ENCODE data around the gene SYNPO2.

Gene SYNPO2

DNA sequence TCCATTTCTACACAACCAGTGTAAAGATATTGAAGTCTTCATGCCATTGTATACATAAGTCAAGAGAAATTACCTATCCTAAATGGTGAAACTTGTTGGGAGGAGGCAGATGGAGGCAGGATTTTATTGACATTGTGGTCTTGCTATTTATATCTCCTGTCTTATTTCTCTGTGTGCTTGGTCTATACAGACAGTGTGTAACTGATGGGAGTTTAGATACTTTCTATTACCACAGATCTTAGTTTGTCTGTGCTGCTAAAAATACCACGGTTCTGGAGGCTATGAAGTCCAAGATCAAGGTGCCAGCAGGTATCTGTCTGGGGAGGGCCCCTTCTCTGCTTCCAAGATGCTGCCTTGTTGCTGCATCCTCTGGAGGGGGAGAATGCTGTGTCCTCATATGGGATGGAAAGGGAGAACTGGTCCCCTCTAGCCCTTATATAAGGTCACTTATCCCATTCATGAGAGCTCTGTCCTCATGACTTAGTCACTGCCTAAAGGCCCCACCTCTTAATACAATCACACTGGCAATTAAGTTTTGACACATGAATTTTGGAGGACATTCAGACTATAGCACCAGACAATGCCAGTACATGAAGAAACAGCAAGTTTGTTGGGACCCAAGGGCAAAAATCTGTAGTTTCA lies 62.4 kb downstream of the SYNPO2 start:
- no peak overlapping the region for H3K4me3 Mint-ChIP-seq
- TF ChIP-seq, protein P1, sequence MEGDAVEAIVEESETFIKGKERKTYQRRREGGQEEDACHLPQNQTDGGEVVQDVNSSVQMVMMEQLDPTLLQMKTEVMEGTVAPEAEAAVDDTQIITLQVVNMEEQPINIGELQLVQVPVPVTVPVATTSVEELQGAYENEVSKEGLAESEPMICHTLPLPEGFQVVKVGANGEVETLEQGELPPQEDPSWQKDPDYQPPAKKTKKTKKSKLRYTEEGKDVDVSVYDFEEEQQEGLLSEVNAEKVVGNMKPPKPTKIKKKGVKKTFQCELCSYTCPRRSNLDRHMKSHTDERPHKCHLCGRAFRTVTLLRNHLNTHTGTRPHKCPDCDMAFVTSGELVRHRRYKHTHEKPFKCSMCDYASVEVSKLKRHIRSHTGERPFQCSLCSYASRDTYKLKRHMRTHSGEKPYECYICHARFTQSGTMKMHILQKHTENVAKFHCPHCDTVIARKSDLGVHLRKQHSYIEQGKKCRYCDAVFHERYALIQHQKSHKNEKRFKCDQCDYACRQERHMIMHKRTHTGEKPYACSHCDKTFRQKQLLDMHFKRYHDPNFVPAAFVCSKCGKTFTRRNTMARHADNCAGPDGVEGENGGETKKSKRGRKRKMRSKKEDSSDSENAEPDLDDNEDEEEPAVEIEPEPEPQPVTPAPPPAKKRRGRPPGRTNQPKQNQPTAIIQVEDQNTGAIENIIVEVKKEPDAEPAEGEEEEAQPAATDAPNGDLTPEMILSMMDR (IDR thresholded peaks at IDR 0.05): no peak
- peaks cover 3% of the 10 kb centered on the region for H3K27me3 Mint-ChIP-seq (ENCODE audit: low read depth, poor library complexity)
- H3K4me1 Mint-ChIP-seq: no peaks in the 10 kb centered on the region
- no peaks in the 10 kb centered on the region for H3K9me3 Mint-ChIP-seq
- no peak for DNase-seq
- H3K27ac Mint-ChIP-seq: no peak overlapping the region
- H3K36me3 Mint-ChIP-seq (ENCODE audit: low read depth): no peaks in the 10 kb centered on the region

DNA sequence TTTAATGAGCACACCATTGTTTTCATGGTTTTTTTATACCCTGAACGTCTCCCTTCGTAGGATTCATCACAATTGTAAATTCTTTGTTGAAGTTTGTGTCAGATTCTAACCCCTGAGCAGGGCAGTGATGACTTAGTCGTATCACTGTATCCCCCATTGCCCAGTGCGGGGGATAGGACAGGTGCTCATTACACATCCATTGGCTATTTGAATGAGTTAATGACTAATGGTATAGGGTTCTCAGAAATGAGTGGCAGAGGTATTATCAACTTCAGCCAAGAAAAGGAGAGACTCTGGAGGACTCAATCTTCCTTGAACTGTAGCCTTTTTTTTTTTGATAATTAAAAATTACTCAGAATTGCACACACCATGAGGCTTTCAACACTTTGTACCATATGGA lies 64.6 kb downstream of the SYNPO2 start:
- H3K9me3 Mint-ChIP-seq: no peaks in the 10 kb centered on the region
- H3K27ac Mint-ChIP-seq: no peak overlapping the region
- no peaks in the 10 kb centered on the region for H3K36me3 Mint-ChIP-seq (ENCODE audit: low read depth)
- no peak overlapping the region for H3K4me3 Mint-ChIP-seq
- no peaks in the 10 kb centered on the region for H3K4me1 Mint-ChIP-seq
- peaks cover 3% of the 10 kb centered on the region for H3K27me3 Mint-ChIP-seq (ENCODE audit: low read depth, poor library complexity)
- DNase-seq: no peak
- TF ChIP-seq, protein P1 (IDR thresholded peaks at IDR 0.05): no peak

DNA sequence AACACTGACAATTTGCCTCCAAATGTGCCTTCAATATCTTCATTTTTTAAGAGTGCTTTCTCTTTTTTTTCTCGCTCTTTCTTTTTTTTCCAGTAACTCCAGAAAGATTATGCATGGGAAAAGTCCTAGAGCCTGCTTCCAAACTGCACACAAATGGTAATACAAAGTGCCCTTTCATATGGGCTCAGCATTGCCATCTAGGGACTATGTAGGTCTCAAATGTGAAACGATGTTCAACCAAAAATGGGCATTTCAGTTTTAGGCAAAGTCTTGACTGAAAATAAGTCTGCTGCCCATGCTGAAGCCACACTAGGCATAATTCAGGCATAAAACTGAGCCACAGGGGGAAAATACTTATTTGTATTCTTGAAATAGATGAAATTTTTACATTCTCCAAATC lies 65.6 kb downstream of the SYNPO2 start:
- DNase-seq: no peak

DNA sequence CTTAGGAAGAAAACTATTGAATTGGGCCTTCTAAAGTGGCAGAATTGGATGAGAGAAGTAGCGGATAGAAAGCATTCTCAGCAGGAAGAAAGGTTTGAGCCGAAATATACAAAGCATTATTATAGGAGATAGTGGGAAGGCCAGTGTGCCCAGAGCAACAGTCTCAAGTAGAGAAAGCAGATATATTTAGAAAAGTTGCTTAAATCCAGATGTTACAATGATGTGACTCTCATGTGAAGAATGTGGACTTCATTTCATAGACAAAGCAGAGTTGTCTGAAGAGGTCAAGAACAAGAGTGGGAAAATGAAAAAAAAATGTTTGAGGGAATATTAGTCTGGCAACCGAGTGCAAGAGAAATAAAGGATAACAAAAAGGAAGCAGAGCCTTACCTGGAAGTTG lies 66.9 kb downstream of the SYNPO2 start:
- H3K4me1 Mint-ChIP-seq: no peaks in the 10 kb centered on the region
- TF ChIP-seq, protein P1 (IDR thresholded peaks at IDR 0.05): no peak
- no peak overlapping the region for H3K4me3 Mint-ChIP-seq
- H3K9me3 Mint-ChIP-seq: no peaks in the 10 kb centered on the region
- H3K36me3 Mint-ChIP-seq (ENCODE audit: low read depth): no peaks in the 10 kb centered on the region
- no peak for DNase-seq
- no peak overlapping the region for H3K27ac Mint-ChIP-seq
- H3K27me3 Mint-ChIP-seq (ENCODE audit: low read depth, poor library complexity): peaks cover 4% of the 10 kb centered on the region

More for the DNA sequence above, 65.6 kb downstream of the SYNPO2 start:
- no peaks in the 10 kb centered on the region for H3K36me3 Mint-ChIP-seq (ENCODE audit: low read depth)
- H3K4me3 Mint-ChIP-seq: no peak overlapping the region
- no peaks in the 10 kb centered on the region for H3K4me1 Mint-ChIP-seq
- H3K27me3 Mint-ChIP-seq (ENCODE audit: low read depth, poor library complexity): peaks cover 3% of the 10 kb centered on the region
- no peak overlapping the region for H3K27ac Mint-ChIP-seq
- TF ChIP-seq, protein P1 (IDR thresholded peaks at IDR 0.05): no peak
- H3K9me3 Mint-ChIP-seq: no peaks in the 10 kb centered on the region

DNA sequence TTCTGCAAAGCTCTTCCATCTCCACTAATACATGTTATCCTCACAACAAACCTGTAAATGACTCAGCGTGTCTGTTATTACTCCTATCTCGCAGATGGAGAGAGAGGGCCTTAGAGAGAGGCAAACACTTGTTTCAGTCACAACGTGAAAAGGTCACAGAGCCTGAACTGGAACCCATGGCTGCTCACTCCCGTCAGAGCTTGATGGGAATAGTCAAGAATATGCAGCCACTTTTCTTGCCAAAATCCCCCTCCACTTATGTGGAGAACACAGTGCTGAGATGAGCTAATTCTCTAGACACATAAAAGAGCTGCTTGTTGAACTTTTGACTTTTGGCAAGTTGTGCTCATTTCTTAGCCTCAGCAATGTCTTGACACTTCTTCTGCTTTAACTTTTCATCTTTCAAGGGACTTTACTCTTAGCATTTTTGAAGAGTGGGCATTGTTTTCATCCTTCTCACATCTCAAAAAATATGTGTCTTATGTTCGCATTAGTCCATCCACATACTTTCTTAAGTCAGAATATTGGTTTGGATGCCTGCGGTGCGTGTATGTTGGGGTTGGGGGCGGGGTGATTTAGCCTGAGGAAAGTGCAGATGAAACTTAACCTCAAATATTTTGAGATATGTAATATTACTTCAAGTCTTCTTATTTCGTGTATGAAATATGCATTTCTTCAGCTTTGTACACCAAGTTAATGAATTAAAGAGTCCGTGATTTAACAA lies 69.2 kb downstream of the SYNPO2 start:
- H3K4me1 Mint-ChIP-seq: no peaks in the 10 kb centered on the region
- DNase-seq: no peak
- no peak overlapping the region for H3K4me3 Mint-ChIP-seq
- peaks cover 7% of the 10 kb centered on the region for H3K27me3 Mint-ChIP-seq (ENCODE audit: low read depth, poor library complexity)
- no peak overlapping the region for H3K27ac Mint-ChIP-seq
- H3K36me3 Mint-ChIP-seq (ENCODE audit: low read depth): no peaks in the 10 kb centered on the region
- H3K9me3 Mint-ChIP-seq: no peaks in the 10 kb centered on the region
- TF ChIP-seq, protein P1 (IDR thresholded peaks at IDR 0.05): no peak

DNA sequence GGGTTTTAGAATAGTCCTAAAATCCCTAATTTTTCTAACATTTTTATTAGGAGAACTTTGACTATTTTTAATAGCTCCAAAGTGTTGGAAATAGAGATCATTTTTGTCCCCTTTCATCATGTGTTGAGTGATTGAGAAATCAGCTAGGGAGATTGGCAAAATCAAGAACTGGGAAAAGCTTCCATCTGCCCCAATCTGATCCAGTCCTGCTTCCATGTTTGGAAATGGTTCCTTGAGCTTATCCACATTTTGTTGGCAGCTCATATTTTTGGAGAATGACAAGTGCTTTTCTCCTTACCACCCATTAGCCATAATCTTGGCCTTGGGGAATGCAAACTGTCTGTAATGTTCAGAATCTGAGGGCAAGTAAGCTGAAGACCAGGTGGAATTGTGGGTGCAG lies 73.9 kb downstream of the SYNPO2 start:
- Mint-ChIP-seq H3K27me3 (ENCODE audit: low read depth, poor library complexity) (peaks cover 12% of the 10 kb centered on the region), H3K4me1 (no peaks in the 10 kb centered on the region), H3K4me3 (no peak overlapping the region), H3K9me3 (no peaks in the 10 kb centered on the region), H3K36me3 (ENCODE audit: low read depth) (no peaks in the 10 kb centered on the region), H3K27ac (no peak overlapping the region)
- DNase-seq: no peak
- TF ChIP-seq, protein P1 (IDR thresholded peaks at IDR 0.05): no peak

Data from nephron progenitor cell (in vitro differentiated cells).